ENCODE results near the gene C1QTNF12. TPM values are rescaled to one million over a fixed set of nuclear protein-coding genes. Genes with fewer than 3 reads are reported as not detected.

C1QTNF12 gene
- total RNA-seq, 2 experiments from 2014 or later, result 1.8 to 2.2 TPM

DNA sequence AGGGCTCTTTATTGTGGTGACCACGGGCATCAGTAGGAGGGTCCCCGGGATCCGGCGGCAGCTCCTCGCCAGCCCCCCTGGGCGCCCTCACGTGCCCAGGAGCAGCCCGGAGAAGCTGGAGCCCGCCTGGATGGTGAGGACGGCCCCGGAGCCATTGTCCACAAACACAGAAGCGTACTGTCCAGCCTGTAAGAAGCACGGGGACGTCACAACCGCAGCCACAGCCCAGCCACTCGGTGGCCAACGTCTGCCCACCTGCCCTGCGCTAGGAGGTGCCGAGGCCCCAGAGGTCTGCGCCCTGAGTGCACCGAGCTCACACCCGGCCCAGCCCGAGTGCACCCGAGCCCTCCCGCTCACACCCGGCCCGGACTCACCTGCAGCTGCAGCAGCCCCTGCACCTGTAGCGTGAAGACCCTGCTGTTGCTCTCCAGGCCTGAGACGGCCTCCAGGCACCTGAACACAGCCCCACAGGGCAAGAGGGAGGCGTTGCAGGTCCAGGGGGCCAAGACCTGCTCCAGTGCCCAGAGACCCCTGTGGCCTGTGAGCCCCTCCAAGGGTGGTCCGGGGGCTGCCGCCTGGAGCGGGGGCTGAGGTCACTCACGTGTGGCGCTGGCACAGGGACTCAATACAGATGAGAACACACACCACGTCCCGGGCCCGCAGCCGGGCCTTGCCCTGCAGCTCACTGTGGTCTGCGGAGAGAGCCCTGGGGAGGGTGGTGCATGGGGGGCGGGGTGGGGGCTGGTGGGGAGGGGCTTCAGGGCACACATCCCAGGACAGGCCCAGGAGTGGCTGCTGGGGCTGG lies 3.9 kb downstream of the C1QTNF12 start:
- Mint-ChIP-seq H3K27ac (no peak overlapping the region), H3K36me3 (ENCODE audit: low read depth) (no peaks in the 10 kb centered on the region), H3K4me1 (ENCODE audit: low read depth) (no peaks in the 10 kb centered on the region), H3K9me3 (ENCODE audit: insufficient read depth) (no peaks in the 10 kb centered on the region), H3K4me3 (no peak overlapping the region), H3K27me3 (ENCODE audit: low read depth) (peaks cover 6% of the 10 kb centered on the region)
- ChIA-PET CTCF (interaction anchor here (0.8 kb wide), 1 partner anchor 120 kb away, joined by 6 read pairs; no protein-coding TSS in a partner anchor), POLR2A (interaction anchor here (0.8 kb wide), 1 partner anchor 130 kb away, joined by 3 read pairs; no protein-coding TSS in a partner anchor)
- no peak for ATAC-seq
- DNase-seq, result no peak

GRCh38 chr1:1241588-1242219 lies 4.8 kb downstream of the C1QTNF12 start:
- no peaks in the 10 kb centered on the region for H3K36me3 Mint-ChIP-seq (ENCODE audit: low read depth)
- no peak overlapping the region for H3K27ac Mint-ChIP-seq
- CTCF ChIA-PET, result interaction anchor here (0.8 kb wide), 1 partner anchor 119 kb away, joined by 6 read pairs; no protein-coding TSS in a partner anchor
- ATAC-seq (no peak), DNase-seq (no peak)
- no peak overlapping the region for H3K4me3 Mint-ChIP-seq
- no peaks in the 10 kb centered on the region for H3K9me3 Mint-ChIP-seq (ENCODE audit: insufficient read depth)
- H3K27me3 Mint-ChIP-seq (ENCODE audit: low read depth), result peaks cover 3% of the 10 kb centered on the region
- POLR2A ChIA-PET, result interaction anchor here (0.8 kb wide), 1 partner anchor 129 kb away, joined by 3 read pairs; no protein-coding TSS in a partner anchor
- no peaks in the 10 kb centered on the region for H3K4me1 Mint-ChIP-seq (ENCODE audit: low read depth)

GRCh38 chr1:1240822-1241587 lies 5.5 kb downstream of the C1QTNF12 start:
- no peak for DNase-seq
- peaks cover 2% of the 10 kb centered on the region for H3K27me3 Mint-ChIP-seq (ENCODE audit: low read depth)
- H3K36me3 Mint-ChIP-seq (ENCODE audit: low read depth), result no peaks in the 10 kb centered on the region
- POLR2A ChIA-PET, result no interaction called here
- no peaks in the 10 kb centered on the region for H3K9me3 Mint-ChIP-seq (ENCODE audit: insufficient read depth)
- no peak overlapping the region for H3K27ac Mint-ChIP-seq
- no peak overlapping the region for H3K4me3 Mint-ChIP-seq
- ATAC-seq, result no peak
- CTCF ChIA-PET, result no interaction called here
- H3K4me1 Mint-ChIP-seq (ENCODE audit: low read depth), result no peaks in the 10 kb centered on the region

- DNase-seq (no peak), ATAC-seq (no peak)
- ChIA-PET CTCF (no interaction called here), POLR2A (no interaction called here)
- H3K27me3 Mint-ChIP-seq (ENCODE audit: low read depth), result no peaks in the 10 kb centered on the region
- H3K36me3 Mint-ChIP-seq (ENCODE audit: low read depth), result no peaks in the 10 kb centered on the region
- no peak overlapping the region for H3K27ac Mint-ChIP-seq
- H3K4me3 Mint-ChIP-seq, result no peak overlapping the region
- H3K9me3 Mint-ChIP-seq (ENCODE audit: insufficient read depth), result no peaks in the 10 kb centered on the region
- H3K4me1 Mint-ChIP-seq (ENCODE audit: low read depth), result no peaks in the 10 kb centered on the region
Measured at GRCh38 chr1:1240348-1240732, 6.2 kb downstream of the C1QTNF12 start.

DNA sequence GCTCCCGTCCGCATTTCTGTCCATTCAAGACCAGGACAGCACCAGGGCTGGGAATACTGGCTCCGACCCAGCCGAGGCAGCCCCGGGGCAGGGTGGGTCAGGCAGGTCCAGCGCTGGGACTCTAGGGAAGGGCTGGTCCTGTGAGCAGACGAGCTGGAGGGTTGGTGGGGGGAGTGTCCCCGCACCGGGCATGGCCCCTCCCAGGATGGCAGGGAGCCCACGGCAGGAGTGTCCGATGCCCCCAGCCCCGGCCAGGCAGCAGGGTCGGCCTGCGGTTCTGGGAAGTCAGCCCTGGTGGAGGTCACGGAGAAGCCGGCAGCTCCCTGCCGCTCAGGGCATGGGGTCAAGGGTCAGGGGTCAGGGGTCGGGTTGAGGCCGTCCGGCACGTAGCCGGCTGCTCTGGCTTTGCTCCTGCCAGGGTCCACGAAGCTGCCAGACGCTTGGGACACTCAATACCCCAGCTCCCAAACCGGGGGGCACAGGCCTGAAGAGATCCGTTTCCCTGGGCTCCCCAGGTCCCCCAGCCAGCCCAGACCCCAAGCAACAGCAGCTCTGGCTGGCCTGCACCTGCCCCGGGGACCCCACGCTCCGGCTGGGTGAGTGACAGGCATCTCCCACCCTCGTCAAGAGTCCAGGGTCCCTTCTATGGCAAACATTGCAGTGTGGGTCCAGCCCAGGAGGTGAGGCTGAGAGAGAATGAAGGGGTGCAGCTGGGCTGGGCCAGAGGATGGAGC lies 6.7 kb downstream of the C1QTNF12 start:
- Mint-ChIP-seq H3K36me3 (ENCODE audit: low read depth) (no peaks in the 10 kb centered on the region), H3K27ac (no peak overlapping the region), H3K4me1 (ENCODE audit: low read depth) (no peaks in the 10 kb centered on the region), H3K27me3 (ENCODE audit: low read depth) (no peaks in the 10 kb centered on the region), H3K9me3 (ENCODE audit: insufficient read depth) (no peaks in the 10 kb centered on the region), H3K4me3 (no peak overlapping the region)
- CTCF ChIA-PET, result no interaction called here
- POLR2A ChIA-PET, result no interaction called here
- ATAC-seq, result no peak
- DNase-seq, result no peak

DNA sequence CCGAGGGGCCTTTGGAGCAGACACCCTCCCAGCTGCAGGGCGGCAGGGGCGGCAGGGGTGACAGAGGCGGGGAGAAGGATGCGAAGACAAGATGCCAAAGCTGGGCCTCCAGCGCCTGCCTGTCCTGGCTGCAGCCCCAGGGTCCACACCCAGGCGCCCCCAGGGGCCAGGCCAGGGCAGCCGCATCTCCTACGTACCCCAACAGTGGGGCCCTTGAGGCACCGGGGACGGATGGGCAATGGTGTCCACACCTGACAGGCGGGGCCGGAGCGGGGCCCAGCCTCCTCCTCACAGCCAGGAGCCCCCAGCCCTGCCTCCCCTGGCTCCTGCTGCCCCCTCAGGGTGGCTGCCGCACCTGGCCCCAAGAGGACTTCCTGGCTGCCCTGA lies 7.3 kb downstream of the C1QTNF12 start:
- Mint-ChIP-seq H3K27ac (no peak overlapping the region), H3K9me3 (ENCODE audit: insufficient read depth) (no peaks in the 10 kb centered on the region), H3K4me1 (ENCODE audit: low read depth) (peaks cover 3% of the 10 kb centered on the region), H3K4me3 (no peak overlapping the region), H3K36me3 (ENCODE audit: low read depth) (peaks cover 5% of the 10 kb centered on the region), H3K27me3 (ENCODE audit: low read depth) (no peaks in the 10 kb centered on the region)
- no peak for DNase-seq
- no peak for ATAC-seq
- CTCF ChIA-PET, result interaction anchor here (2.2 kb wide), 1 partner anchor 117 kb away, joined by 7 read pairs; no protein-coding TSS in a partner anchor
- POLR2A ChIA-PET, result no interaction called here

GRCh38 chr1:1238702-1239178 lies 7.8 kb downstream of the C1QTNF12 start:
- H3K27me3 Mint-ChIP-seq (ENCODE audit: low read depth), result no peaks in the 10 kb centered on the region
- DNase-seq (no peak), ATAC-seq (no peak)
- ChIA-PET CTCF (interaction anchor here (2.2 kb wide), 1 partner anchor 116 kb away, joined by 7 read pairs; no protein-coding TSS in a partner anchor), POLR2A (no interaction called here)
- H3K36me3 Mint-ChIP-seq (ENCODE audit: low read depth), result peaks cover 10% of the 10 kb centered on the region
- H3K9me3 Mint-ChIP-seq (ENCODE audit: insufficient read depth), result no peaks in the 10 kb centered on the region
- H3K4me1 Mint-ChIP-seq (ENCODE audit: low read depth), result peaks cover 8% of the 10 kb centered on the region
- no peak overlapping the region for H3K27ac Mint-ChIP-seq
- H3K4me3 Mint-ChIP-seq, result no peak overlapping the region

- no peak for ATAC-seq
- Mint-ChIP-seq H3K36me3 (ENCODE audit: low read depth) (peaks cover 14% of the 10 kb centered on the region), H3K27me3 (ENCODE audit: low read depth) (no peaks in the 10 kb centered on the region), H3K4me3 (no peak overlapping the region), H3K4me1 (ENCODE audit: low read depth) (peaks cover 12% of the 10 kb centered on the region), H3K9me3 (ENCODE audit: insufficient read depth) (no peaks in the 10 kb centered on the region), H3K27ac (no peak overlapping the region)
- ChIA-PET POLR2A (no interaction called here), CTCF (interaction anchor here (2.2 kb wide), 1 partner anchor 116 kb away, joined by 7 read pairs; no protein-coding TSS in a partner anchor)
- DNase-seq, result no peak
Measured at GRCh38 chr1:1237874-1238701, 8.4 kb downstream of the C1QTNF12 start.

DNA sequence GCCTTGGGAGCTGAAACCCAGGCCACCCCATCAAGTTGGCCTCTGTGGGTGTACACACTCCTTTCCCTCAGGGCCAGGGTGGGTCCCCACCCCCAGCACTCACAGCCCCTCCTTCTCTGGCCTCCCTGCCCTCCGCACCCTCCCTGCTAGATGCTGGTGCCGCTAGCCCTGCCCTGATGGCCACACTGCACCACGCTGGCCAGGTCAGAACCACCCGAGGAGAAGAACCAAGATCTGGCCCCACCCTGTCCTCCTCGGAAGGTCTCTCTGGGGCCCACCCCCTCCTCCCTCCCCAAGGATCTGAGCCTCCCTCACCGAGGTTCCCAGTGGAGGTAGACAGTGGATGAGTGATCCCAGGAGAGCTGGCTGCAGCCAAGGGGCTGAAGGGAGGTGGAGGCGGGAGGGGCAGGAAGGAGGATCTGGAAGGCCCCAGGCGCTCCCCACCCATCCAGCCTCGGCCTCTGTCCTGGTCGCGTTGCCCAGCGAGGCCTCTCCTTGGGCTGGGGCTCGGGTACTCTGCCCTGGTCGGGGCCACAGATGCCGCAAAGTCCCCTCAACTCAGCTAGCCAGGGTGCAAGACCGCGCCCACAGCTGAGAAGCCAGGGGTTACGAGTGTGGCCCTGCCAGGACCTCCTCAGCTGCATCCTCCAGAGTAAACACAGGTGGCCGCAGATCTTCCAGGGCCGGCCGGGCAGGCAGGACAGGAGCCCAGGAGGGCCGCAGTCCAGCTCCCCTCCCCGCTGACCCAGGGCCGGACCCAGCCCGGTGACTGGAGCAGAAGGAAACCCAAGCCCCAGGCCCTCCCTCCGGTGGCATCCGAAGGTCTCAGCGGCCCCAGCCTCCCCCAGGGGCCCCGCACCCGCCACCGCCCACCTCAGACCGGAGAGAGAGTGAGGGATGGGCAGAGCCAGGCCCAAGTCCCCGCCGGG lies 9.3 kb downstream of the C1QTNF12 start:
- H3K36me3 Mint-ChIP-seq (ENCODE audit: low read depth), result peaks cover 14% of the 10 kb centered on the region
- ChIA-PET CTCF (interaction anchor here (2.2 kb wide), 1 partner anchor 115 kb away, joined by 7 read pairs; no protein-coding TSS in a partner anchor), POLR2A (no interaction called here)
- no peak overlapping the region for H3K4me3 Mint-ChIP-seq
- no peaks in the 10 kb centered on the region for H3K27me3 Mint-ChIP-seq (ENCODE audit: low read depth)
- H3K4me1 Mint-ChIP-seq (ENCODE audit: low read depth), result peaks cover 14% of the 10 kb centered on the region
- ATAC-seq (no peak), DNase-seq (no peak)
- H3K27ac Mint-ChIP-seq, result no peak overlapping the region
- H3K9me3 Mint-ChIP-seq (ENCODE audit: insufficient read depth), result no peaks in the 10 kb centered on the region

- H3K27me3 Mint-ChIP-seq (ENCODE audit: low read depth), result no peaks in the 10 kb centered on the region
- H3K4me3 Mint-ChIP-seq, result no peak overlapping the region
- POLR2A ChIA-PET, result no interaction called here
- no peak for ATAC-seq
- H3K27ac Mint-ChIP-seq, result no peak overlapping the region
- no peaks in the 10 kb centered on the region for H3K9me3 Mint-ChIP-seq (ENCODE audit: insufficient read depth)
- DNase-seq, result no peak
- H3K4me1 Mint-ChIP-seq (ENCODE audit: low read depth), result peaks cover 14% of the 10 kb centered on the region
- H3K36me3 Mint-ChIP-seq (ENCODE audit: low read depth), result peaks cover 14% of the 10 kb centered on the region
- CTCF ChIA-PET, result no interaction called here
Measured at GRCh38 chr1:1236176-1236763, 10.3 kb downstream of the C1QTNF12 start.

Measured in activated CD8-positive, alpha-beta T cell treated with anti-CD3 and anti-CD28 coated beads, Interleukin-2, amount 10 ng/mL, durations not matched to agents 7 days and 5 days (primary cell).